Measurements from ENCODE around the gene MYO1E. TPM values are rescaled to one million over a fixed set of nuclear protein-coding genes. Genes with fewer than 3 reads are reported as not detected.

MYO1E gene
- total and polyA plus RNA-seq, 7 experiments from 2014 or later, result 2.3 to 67.1 (median 3.7) TPM; not detected in 2

GRCh38 chr15:59174835-59175831 is 197.5 kb downstream of the MYO1E start:
- intact Hi-C loops (cut with micrococcal nuclease), result loop anchor here (1.0 to 2.0 kb wide), 2 partner anchors 318 to 354 kb away; no protein-coding TSS in a partner anchor

GRCh38 chr15:59174151-59174834 is 198.4 kb downstream of the MYO1E start:
- no peak for ATAC-seq
- H3K27me3 Mint-ChIP-seq, result peaks cover 2 to 19% (median 15%) of the 10 kb centered on the region in 5 donors
- no peak for DNase-seq
- H3K27me3 ChIP-seq (ENCODE audit: control insufficient read depth in 2 of 2, insufficient read depth in 2 of 2, low read length in 2 of 2), result no peaks in the 10 kb centered on the region
- H3K4me1 Mint-ChIP-seq, result peaks cover 0 to 25% (median 0%) of the 10 kb centered on the region in 7 donors
- H3K27ac Mint-ChIP-seq, result no peak overlapping the region
- no peaks in the 10 kb centered on the region for H3K9me3 ChIP-seq (ENCODE audit: control insufficient read depth in 2 of 3, low read length in 3 of 3)
- H3K9me3 Mint-ChIP-seq, result peaks cover 0 to 5% (median 0%) of the 10 kb centered on the region in 11 donors
- H3K27ac ChIP-seq (ENCODE audit: low read depth, low read length), result no peak overlapping the region
- CTCF ChIA-PET, result interaction anchor here (1.6 kb wide), 1 partner anchor 355 kb away, joined by 9 read pairs; no protein-coding TSS in a partner anchor
- POLR2A ChIA-PET, result no interaction called here
- no peak overlapping the region for H3K4me3 Mint-ChIP-seq
- H3K36me3 Mint-ChIP-seq, result peaks cover 0 to 26% (median 3%) of the 10 kb centered on the region in 5 donors
- no peaks in the 10 kb centered on the region for H3K36me3 ChIP-seq (ENCODE audit: control insufficient read depth in 2 of 3, insufficient read depth in 3 of 3, low read length in 3 of 3)
- intact Hi-C loops (cut with micrococcal nuclease), result loop anchor here in 1 of 2 donors (1.0 to 2.0 kb wide), 2 partner anchors 319 to 355 kb away; no protein-coding TSS in a partner anchor
- H3K4me1 ChIP-seq (ENCODE audit: control insufficient read depth in 2 of 2, insufficient read depth in 2 of 2, low read length in 2 of 2), result no peaks in the 10 kb centered on the region
- no peak overlapping the region for H3K4me3 ChIP-seq (ENCODE audit: low read length)

More at GRCh38 chr15:59174835-59175831, 197.5 kb downstream of the MYO1E start:
- H3K4me1 Mint-ChIP-seq, result peaks cover 0 to 18% (median 0%) of the 10 kb centered on the region in 7 donors
- no peaks in the 10 kb centered on the region for H3K9me3 ChIP-seq (ENCODE audit: control insufficient read depth in 2 of 3, low read length in 3 of 3)
- peak in 4 of 9 donors; percentile 5 to 31 (median 14) for DNase-seq
- H3K9me3 Mint-ChIP-seq, result peaks cover 0 to 5% (median 0%) of the 10 kb centered on the region in 11 donors
- peak; percentile 74 for ATAC-seq
- H3K27me3 ChIP-seq (ENCODE audit: control insufficient read depth in 2 of 2, insufficient read depth in 2 of 2, low read length in 2 of 2), result no peaks in the 10 kb centered on the region
- no peaks in the 10 kb centered on the region for H3K4me1 ChIP-seq (ENCODE audit: control insufficient read depth in 2 of 2, insufficient read depth in 2 of 2, low read length in 2 of 2)
- ChIA-PET CTCF (interaction anchor here (1.6 kb wide), 1 partner anchor 354 kb away, joined by 9 read pairs; no protein-coding TSS in a partner anchor), POLR2A (no interaction called here)
- peak overlapping the region in 1 of 9 donors; percentile 29 for H3K27ac Mint-ChIP-seq
- H3K27me3 Mint-ChIP-seq, result peaks cover 2 to 21% (median 15%) of the 10 kb centered on the region in 5 donors
- no peak overlapping the region for H3K4me3 Mint-ChIP-seq
- H3K27ac ChIP-seq (ENCODE audit: low read depth, low read length), result no peak overlapping the region
- no peak overlapping the region for H3K4me3 ChIP-seq (ENCODE audit: low read length)
- no peaks in the 10 kb centered on the region for H3K36me3 ChIP-seq (ENCODE audit: control insufficient read depth in 2 of 3, insufficient read depth in 3 of 3, low read length in 3 of 3)
- H3K36me3 Mint-ChIP-seq, result peaks cover 0 to 24% (median 3%) of the 10 kb centered on the region in 5 donors

GRCh38 chr15:59173194-59173593 is 199.5 kb downstream of the MYO1E start:
- no peaks in the 10 kb centered on the region for H3K9me3 ChIP-seq (ENCODE audit: control insufficient read depth in 2 of 3, low read length in 3 of 3)
- H3K4me1 ChIP-seq (ENCODE audit: control insufficient read depth in 2 of 2, insufficient read depth in 2 of 2, low read length in 2 of 2), result no peaks in the 10 kb centered on the region
- CTCF ChIA-PET, result no interaction called here
- ATAC-seq (no peak), DNase-seq (no peak)
- Mint-ChIP-seq H3K27ac (no peak overlapping the region), H3K27me3 (peaks cover 2 to 14% (median 11%) of the 10 kb centered on the region in 5 donors), H3K36me3 (peaks cover 0 to 28% (median 3%) of the 10 kb centered on the region in 5 donors), H3K4me1 (peaks cover 0 to 30% (median 0%) of the 10 kb centered on the region in 7 donors), H3K4me3 (no peak overlapping the region), H3K9me3 (peaks cover 0 to 5% (median 0%) of the 10 kb centered on the region in 11 donors)
- intact Hi-C loops (cut with micrococcal nuclease), result no loop called here
- H3K4me3 ChIP-seq (ENCODE audit: low read length), result no peak overlapping the region
- POLR2A ChIA-PET, result no interaction called here
- H3K36me3 ChIP-seq (ENCODE audit: control insufficient read depth in 2 of 3, insufficient read depth in 3 of 3, low read length in 3 of 3), result no peaks in the 10 kb centered on the region
- no peaks in the 10 kb centered on the region for H3K27me3 ChIP-seq (ENCODE audit: control insufficient read depth in 2 of 2, insufficient read depth in 2 of 2, low read length in 2 of 2)
- H3K27ac ChIP-seq (ENCODE audit: low read depth, low read length), result no peak overlapping the region

- POLR2A ChIA-PET, result no interaction called here
- H3K4me3 Mint-ChIP-seq, result no peak overlapping the region
- intact Hi-C loops (cut with micrococcal nuclease), result no loop called here
Observed at GRCh38 chr15:59172289-59172901, 200.3 kb downstream of the MYO1E start.

GRCh38 chr15:59171067-59171397 is 201.6 kb downstream of the MYO1E start:
- Histone ChIP-seq H3K4me3 (ENCODE audit: low read length) (no peak overlapping the region), H3K36me3 (ENCODE audit: control insufficient read depth in 2 of 3, insufficient read depth in 3 of 3, low read length in 3 of 3) (no peaks in the 10 kb centered on the region), H3K4me1 (ENCODE audit: control insufficient read depth in 2 of 2, insufficient read depth in 2 of 2, low read length in 2 of 2) (no peaks in the 10 kb centered on the region), H3K9me3 (ENCODE audit: control insufficient read depth in 2 of 3, low read length in 3 of 3) (no peaks in the 10 kb centered on the region), H3K27me3 (ENCODE audit: control insufficient read depth in 2 of 2, insufficient read depth in 2 of 2, low read length in 2 of 2) (no peaks in the 10 kb centered on the region), H3K27ac (ENCODE audit: low read depth, low read length) (no peak overlapping the region)
- Mint-ChIP-seq H3K4me1 (peaks cover 0 to 31% (median 0%) of the 10 kb centered on the region in 7 donors), H3K9me3 (peaks cover 0 to 5% (median 0%) of the 10 kb centered on the region in 11 donors), H3K36me3 (peaks cover 0 to 26% (median 3%) of the 10 kb centered on the region in 5 donors), H3K4me3 (no peak overlapping the region), H3K27me3 (peaks cover 0 to 8% (median 5%) of the 10 kb centered on the region in 5 donors), H3K27ac (peak overlapping the region in 1 of 9 donors; percentile 18)
- intact Hi-C loops (cut with micrococcal nuclease), result no loop called here
- ATAC-seq (no peak), DNase-seq (no peak)
- POLR2A ChIA-PET, result no interaction called here
- CTCF ChIA-PET, result no interaction called here

More at GRCh38 chr15:59172289-59172901, 200.3 kb downstream of the MYO1E start:
- ATAC-seq (no peak), DNase-seq (no peak)
- H3K4me1 Mint-ChIP-seq, result peaks cover 0 to 30% (median 0%) of the 10 kb centered on the region in 7 donors
- Histone ChIP-seq H3K27ac (ENCODE audit: low read depth, low read length) (no peak overlapping the region), H3K4me3 (ENCODE audit: low read length) (no peak overlapping the region), H3K4me1 (ENCODE audit: control insufficient read depth in 2 of 2, insufficient read depth in 2 of 2, low read length in 2 of 2) (no peaks in the 10 kb centered on the region), H3K9me3 (ENCODE audit: control insufficient read depth in 2 of 3, low read length in 3 of 3) (no peaks in the 10 kb centered on the region), H3K36me3 (ENCODE audit: control insufficient read depth in 2 of 3, insufficient read depth in 3 of 3, low read length in 3 of 3) (no peaks in the 10 kb centered on the region), H3K27me3 (ENCODE audit: control insufficient read depth in 2 of 2, insufficient read depth in 2 of 2, low read length in 2 of 2) (no peaks in the 10 kb centered on the region)
- H3K9me3 Mint-ChIP-seq, result peaks cover 0 to 5% (median 0%) of the 10 kb centered on the region in 11 donors
- H3K27ac Mint-ChIP-seq, result no peak overlapping the region
- peaks cover 0 to 21% (median 3%) of the 10 kb centered on the region in 5 donors for H3K36me3 Mint-ChIP-seq
- peaks cover 2 to 8% (median 5%) of the 10 kb centered on the region in 5 donors for H3K27me3 Mint-ChIP-seq
- CTCF ChIA-PET, result no interaction called here

All from naive thymus-derived CD4-positive, alpha-beta T cell (primary cell).